Fibroblast of the aortic adventitia (primary cell): ENCODE results near the gene ALX3. TPM values are rescaled to one million over a fixed set of nuclear protein-coding genes. Genes with fewer than 3 reads are reported as not detected.

Experiments used
- DNase-seq: peaks from one replicate; pipeline ENCODE4 v3.0.0-alpha.2; 2010; ENCODE audit warnings: low read depth
- H3K4me3 ChIP-seq: 2 replicates; pipeline ENCODE4 v1.5.1; 2011; ENCODE audit warnings: low read depth, mild to moderate bottlenecking, control low read depth, low read length, moderate library complexity
- total RNA-seq: library from RNA; depleted of rRNA; stranded (reverse); fragments of >200 nt; gene quantifications from 2 replicates; pipeline ENCODE4 v1.2.3, GENCODE V29; 2012; ENCODE audit warnings: low replicate concordance
- TF ChIP-seq, protein P1 (sequence below): IDR thresholded peaks from 2 replicates; pipeline ENCODE4 v1.5.1; 2011; ENCODE audit warnings: mild to moderate bottlenecking, low read length, control low read depth, inconsistent platforms; ENCODE audit not compliant: insufficient read depth

The ALX3 gene
- total RNA-seq, 1 donor = 0.09 TPM

GRCh38 chr1:110059133-110059863, 11.2 kb downstream of the ALX3 start:
- TF ChIP-seq, protein P1, sequence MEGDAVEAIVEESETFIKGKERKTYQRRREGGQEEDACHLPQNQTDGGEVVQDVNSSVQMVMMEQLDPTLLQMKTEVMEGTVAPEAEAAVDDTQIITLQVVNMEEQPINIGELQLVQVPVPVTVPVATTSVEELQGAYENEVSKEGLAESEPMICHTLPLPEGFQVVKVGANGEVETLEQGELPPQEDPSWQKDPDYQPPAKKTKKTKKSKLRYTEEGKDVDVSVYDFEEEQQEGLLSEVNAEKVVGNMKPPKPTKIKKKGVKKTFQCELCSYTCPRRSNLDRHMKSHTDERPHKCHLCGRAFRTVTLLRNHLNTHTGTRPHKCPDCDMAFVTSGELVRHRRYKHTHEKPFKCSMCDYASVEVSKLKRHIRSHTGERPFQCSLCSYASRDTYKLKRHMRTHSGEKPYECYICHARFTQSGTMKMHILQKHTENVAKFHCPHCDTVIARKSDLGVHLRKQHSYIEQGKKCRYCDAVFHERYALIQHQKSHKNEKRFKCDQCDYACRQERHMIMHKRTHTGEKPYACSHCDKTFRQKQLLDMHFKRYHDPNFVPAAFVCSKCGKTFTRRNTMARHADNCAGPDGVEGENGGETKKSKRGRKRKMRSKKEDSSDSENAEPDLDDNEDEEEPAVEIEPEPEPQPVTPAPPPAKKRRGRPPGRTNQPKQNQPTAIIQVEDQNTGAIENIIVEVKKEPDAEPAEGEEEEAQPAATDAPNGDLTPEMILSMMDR = no peak
- no peak overlapping the region for H3K4me3 ChIP-seq
- peak; percentile 26 for DNase-seq

- peak; percentile 22 for DNase-seq
- TF ChIP-seq, protein P1 = no peak
- H3K4me3 ChIP-seq = no peak overlapping the region
Observed at GRCh38 chr1:110058591-110058990, 11.9 kb downstream of the ALX3 start.

DNA sequence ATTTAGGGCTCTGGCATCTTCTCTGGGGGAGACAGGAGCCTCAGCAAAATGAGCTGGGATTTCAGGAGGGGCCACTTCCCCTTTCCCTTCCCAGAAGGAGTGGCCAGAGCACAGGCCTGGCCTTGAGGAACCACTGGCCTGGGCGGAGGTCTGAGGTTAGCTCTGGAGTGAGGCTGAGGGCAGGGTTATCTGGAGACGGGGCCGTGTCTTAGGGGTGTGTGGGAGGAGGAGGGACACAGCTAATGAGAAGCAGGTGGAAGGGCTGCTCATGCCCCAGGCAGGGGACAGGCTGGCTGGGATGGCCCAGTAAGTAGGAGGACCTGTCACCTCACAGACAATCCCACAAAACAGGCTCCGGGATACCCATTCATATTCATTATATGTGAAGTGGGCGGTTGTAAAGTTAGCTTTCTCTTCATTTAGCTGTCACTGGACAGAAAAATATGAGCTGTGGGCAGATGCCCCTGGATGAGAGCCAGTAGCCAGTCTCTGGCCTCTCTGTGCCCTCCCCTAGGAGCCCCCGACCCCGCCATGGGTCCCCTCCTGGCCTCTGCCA, 12.4 kb downstream of the ALX3 start:
- TF ChIP-seq, protein P1 = no peak
- no peak for DNase-seq
- no peak overlapping the region for H3K4me3 ChIP-seq

DNA sequence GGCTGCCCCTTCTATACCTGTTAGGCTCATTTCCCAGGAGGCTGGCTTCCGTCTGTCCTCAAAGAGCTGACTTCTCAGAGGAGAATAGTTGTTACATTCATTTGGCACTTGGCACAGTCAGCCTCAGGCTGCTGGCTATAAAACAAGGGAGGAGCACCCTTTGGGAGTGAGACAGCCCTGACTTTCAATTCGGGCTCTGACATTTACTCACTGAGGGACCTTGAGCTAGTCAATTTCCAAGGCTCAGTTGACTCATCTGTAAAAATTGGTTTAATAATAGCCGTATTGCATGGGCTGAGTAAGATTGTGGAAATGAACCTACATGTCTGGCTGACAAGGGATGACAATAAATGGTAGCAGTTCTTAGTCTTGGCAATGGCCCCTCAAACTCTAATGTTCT, 13.7 kb downstream of the ALX3 start:
- TF ChIP-seq, protein P1 = no peak
- no peak overlapping the region for H3K4me3 ChIP-seq
- peak; percentile 80 for DNase-seq

DNA sequence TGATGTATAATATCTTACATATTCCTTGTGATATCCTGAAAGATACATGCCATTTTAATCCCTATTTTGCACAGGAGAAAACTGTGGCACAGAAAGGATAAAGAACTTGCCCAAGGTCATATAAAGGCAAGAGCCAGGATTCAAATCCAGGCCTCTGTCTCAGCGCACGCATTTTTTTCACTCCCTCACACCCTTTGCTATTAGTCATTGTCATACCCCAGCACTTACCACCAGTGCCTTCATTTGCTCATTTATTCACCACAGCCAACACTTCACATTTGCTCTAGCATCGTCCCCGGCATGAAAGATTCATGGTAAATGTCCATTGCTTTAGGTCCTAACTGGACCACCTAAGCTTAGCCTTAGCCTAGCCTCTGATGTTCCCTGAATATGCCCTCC, 14.2 kb downstream of the ALX3 start:
- TF ChIP-seq, protein P1 = no peak
- H3K4me3 ChIP-seq = no peak overlapping the region

GRCh38 chr1:110055493-110056284, 14.8 kb downstream of the ALX3 start:
- H3K4me3 ChIP-seq = no peak overlapping the region
- TF ChIP-seq, protein P1 = no peak
- peak; percentile 48 for DNase-seq

More for the DNA sequence above, 14.2 kb downstream of the ALX3 start:
- peak; percentile 42 for DNase-seq
